ENCODE measurements around the gene SNAPC2.

SNAPC2 gene

DNA sequence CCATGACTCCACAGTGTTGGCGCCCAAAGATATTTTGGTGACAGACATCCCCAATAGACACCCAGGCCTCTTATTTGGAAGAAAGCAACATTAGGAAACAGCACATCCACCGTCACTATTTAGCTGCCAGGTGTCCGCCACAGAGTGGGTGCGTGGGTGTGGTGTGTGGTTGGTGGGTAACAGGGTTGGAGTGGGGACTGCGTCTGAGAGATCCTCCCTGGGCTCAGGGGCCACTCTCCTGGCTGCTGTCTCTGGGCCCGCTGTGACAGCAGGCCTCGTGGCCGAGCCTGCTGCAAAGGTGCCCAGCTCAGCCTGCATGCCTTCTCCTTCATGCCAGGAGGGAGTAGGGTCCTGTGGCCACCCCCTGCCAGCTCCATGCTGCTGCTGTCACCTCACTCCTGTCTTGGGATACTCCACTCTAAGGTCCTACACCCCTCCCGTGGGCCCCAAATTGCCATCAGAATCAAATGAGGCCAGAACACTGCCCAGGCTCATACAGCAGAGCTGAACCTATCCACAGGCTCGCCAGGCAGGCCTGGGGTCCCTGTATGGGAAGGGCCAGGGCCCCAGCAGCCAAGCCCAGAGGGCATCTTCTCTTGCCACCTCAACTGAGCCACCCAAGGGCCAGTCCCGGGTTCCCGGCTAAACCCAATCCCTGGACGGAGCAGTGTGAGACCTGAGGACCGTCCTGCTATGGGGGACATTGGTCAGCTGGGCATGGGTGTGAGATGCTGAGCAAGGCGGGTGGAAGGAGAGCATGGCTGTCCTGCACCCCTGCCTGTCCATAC is 48.1 kb downstream of the SNAPC2 start:
- no peak for DNase-seq (ENCODE audit: low read depth)

- DNase-seq (ENCODE audit: low read depth) = no peak
These were observed 48.8 kb downstream of the SNAPC2 start for GRCh38 chr19:7968796-7969554.

GRCh38 chr19:7969555-7969939 is 49.4 kb downstream of the SNAPC2 start:
- no peak for DNase-seq (ENCODE audit: low read depth)

GRCh38 chr19:7970716-7971448 is 50.7 kb downstream of the SNAPC2 start:
- no peak for DNase-seq (ENCODE audit: low read depth)

GRCh38 chr19:7971553-7972520 is 51.7 kb downstream of the SNAPC2 start:
- no peak for DNase-seq (ENCODE audit: low read depth)
